Transverse colon (tissue), 4 donors: Measurements from ENCODE around the gene NR4A3. TPM values are rescaled to one million over a fixed set of nuclear protein-coding genes. Genes with fewer than 3 reads are reported as not detected.
"Not testable (repeated sequence)": the region's sequence is repeated elsewhere in the genome, so short reads cannot be mapped to it uniquely, and the experiment has no call there.

Experiments used
- DNase-seq: peaks from one replicate; pipeline ENCODE4 v3.0.0-alpha.2; 2019
- H3K27ac ChIP-seq, 4 donors: fragments of 200-600 bp; sonication (generic); 2 replicates each; pipeline ENCODE4 v1.5.1; 2016 to 2018; ENCODE audit warnings: inconsistent platforms in 4 of 4
- H3K27me3 ChIP-seq: fragments of 200-600 bp; sonication (generic); 2 replicates; pipeline ENCODE4 v1.5.1; 2017; ENCODE audit warnings: inconsistent platforms
- H3K36me3 ChIP-seq, 4 donors: fragments of 200-600 bp; sonication (generic); 2 replicates each; pipeline ENCODE4 v1.5.1; 2017 to 2019; ENCODE audit warnings: inconsistent platforms in 4 of 4
- H3K4me1 ChIP-seq, 4 donors: fragments of 200-600 bp; sonication (generic); 2 replicates each; pipeline ENCODE4 v1.5.1; 2017 to 2020; ENCODE audit warnings: inconsistent platforms in 4 of 4
- H3K4me3 ChIP-seq, 4 donors: fragments of 200-600 bp; sonication (generic); 1 replicate in 1 of 4; 2 replicates in 3 of 4; pipeline versions ENCODE4 v1.5.1 to v1.6.1; 2017 to 2019; ENCODE audit warnings: inconsistent platforms in 4 of 4
- H3K9me3 ChIP-seq, 2 donors: fragments of 200-600 bp; sonication (generic); 2 replicates each; pipeline ENCODE4 v1.5.1; 2017 to 2019; ENCODE audit warnings: inconsistent platforms in 2 of 2
- CTCF ChIP-seq, 5 experiments: fragments of 200-600 bp in 3 of 5; fragments of 450-650 bp in 2 of 5; sonication (generic) in 3 of 5; IDR thresholded peaks; 1 replicate in 2 of 5; 2 replicates in 3 of 5; pipeline ENCODE4 v1.5.1; 2016 to 2017; ENCODE audit warnings: antibody characterized with exemption in 5 of 5, inconsistent platforms in 3 of 5, mild to moderate bottlenecking in 2 of 5, moderate library complexity in 1 of 5
- EP300 ChIP-seq: sonication (generic); formaldehyde crosslinking; IDR thresholded peaks from one replicate; pipeline ENCODE4 v1.6.1; 2017; ENCODE audit warnings: antibody characterized with exemption, low read depth
- POLR2A ChIP-seq: fragments of 450-650 bp; IDR thresholded peaks from one replicate; pipeline ENCODE4 v1.6.1; 2016; ENCODE audit warnings: antibody characterized with exemption, mild to moderate bottlenecking, moderate library complexity
- POLR2AphosphoS5 ChIP-seq, 3 donors: sonication (generic); formaldehyde crosslinking; IDR thresholded peaks; one replicate each; pipeline ENCODE4 v1.6.1; 2016; ENCODE audit warnings: antibody characterized with exemption in 3 of 3
- WGBS, 2 donors: methylation state at CpG; one replicate each; pipeline ENCODE4 v1.1.5; 2018; ENCODE audit warnings: low coverage in 1 of 2; 5-methylcytosine and 5-hydroxymethylcytosine counted together
- in situ Hi-C, 4 donors: fragments of 200-750 bp; cut with MboI; loops; one replicate each; pipeline versions ENCODE4 v1.15.0 to v1.15.1; 2017; ENCODE audit warnings: low sequenced_read_pairs in 3 of 4, low pct_ligation_motif_present in 1 of 4, low pct_unique_long_range_greater_than_20kb in 1 of 4
- intact Hi-C: fragments of 100-400 bp; cut with DNase I; formaldehyde crosslinking; loops from one replicate; pipeline ENCODE4 v1.15.1; 2023; ENCODE audit warnings: low total_unique reads
- total RNA-seq, 4 donors: library from RNA; depleted of rRNA; stranded (reverse); fragments of >200 nt; gene quantifications; one replicate each; pipeline ENCODE4 v1.1.0, GENCODE V29; 2016

NR4A3 gene
- total RNA-seq, 4 donors from 2014 or later = 0.48 to 3.4 (median 1.3) TPM

GRCh38 chr9:99779277-99779676, 42.4 kb upstream of the NR4A3 start:
- H3K27me3 ChIP-seq = no peaks in the 10 kb centered on the region
- no peak overlapping the region for H3K4me3 ChIP-seq
- H3K4me1 ChIP-seq = no peaks in the 10 kb centered on the region
- H3K36me3 ChIP-seq = no peaks in the 10 kb centered on the region
- WGBS, 2 donors = 81% methylated on average over 4 of the region's 4 CpGs; no CpG with 5 or more reads in 1 of the 2 donors
- TF ChIP-seq POLR2AphosphoS5 (IDR thresholded peaks at IDR 0.05) (no peak), EP300 (no peak), CTCF (IDR thresholded peaks at IDR 0.05) (no peak), POLR2A (no peak)
- H3K9me3 ChIP-seq = no peaks in the 10 kb centered on the region
- in situ Hi-C loops = no loop called here
- no peak for DNase-seq
- intact Hi-C loops = no loop called here
- H3K27ac ChIP-seq = no peak overlapping the region

GRCh38 chr9:99782349-99782748, 39.3 kb upstream of the NR4A3 start:
- H3K4me1 ChIP-seq, H3K27me3 ChIP-seq, H3K36me3 ChIP-seq, in situ Hi-C loops, H3K27ac ChIP-seq, DNase-seq, H3K9me3 ChIP-seq, intact Hi-C loops, H3K4me3 ChIP-seq: not testable (repeated sequence)
- WGBS, 2 donors = 81 to 94% methylated on average over 3 to 5 of the region's 5 CpGs

- DNase-seq = no peak
- Histone ChIP-seq H3K9me3 (no peaks in the 10 kb centered on the region), H3K4me1 (no peaks in the 10 kb centered on the region), H3K27ac (no peak overlapping the region), H3K4me3 (no peak overlapping the region), H3K27me3 (no peaks in the 10 kb centered on the region), H3K36me3 (no peaks in the 10 kb centered on the region)
- 84 to 93% methylated on average over 2 to 6 of the region's 6 CpGs for WGBS, 2 donors
- in situ Hi-C loops (no loop called here), intact Hi-C loops (no loop called here)
- TF ChIP-seq EP300 (no peak), POLR2AphosphoS5 (IDR thresholded peaks at IDR 0.05) (no peak), POLR2A (no peak), CTCF (IDR thresholded peaks at IDR 0.05) (no peak)
Measured at GRCh38 chr9:99782962-99783718, 38.5 kb upstream of the NR4A3 start.

- H3K9me3 ChIP-seq = no peaks in the 10 kb centered on the region
- no peak overlapping the region for H3K27ac ChIP-seq
- TF ChIP-seq POLR2A (no peak), EP300 (no peak), POLR2AphosphoS5 (IDR thresholded peaks at IDR 0.05) (no peak)
- no peaks in the 10 kb centered on the region for H3K4me1 ChIP-seq
- in situ Hi-C loops (no loop called here), intact Hi-C loops (no loop called here)
- WGBS, 2 donors = 52 to 80% methylated on average over 1 to 2 of the region's 2 CpGs
- no peak for DNase-seq
- no peaks in the 10 kb centered on the region for H3K36me3 ChIP-seq
- H3K4me3 ChIP-seq = no peak overlapping the region
- H3K27me3 ChIP-seq = no peaks in the 10 kb centered on the region
Measured at GRCh38 chr9:99783799-99784198, 37.9 kb upstream of the NR4A3 start.

GRCh38 chr9:99785010-99785590, 36.6 kb upstream of the NR4A3 start:
- TF ChIP-seq POLR2A (no peak), EP300 (no peak), POLR2AphosphoS5 (IDR thresholded peaks at IDR 0.05) (no peak), CTCF (IDR thresholded peaks at IDR 0.05) (no peak)
- in situ Hi-C loops = no loop called here
- 50 to 62% methylated on average over 1 of the region's 1 CpG for WGBS, 2 donors
- H3K27me3 ChIP-seq = no peaks in the 10 kb centered on the region
- no peaks in the 10 kb centered on the region for H3K9me3 ChIP-seq
- no peak overlapping the region for H3K4me3 ChIP-seq
- no peak for DNase-seq
- no peak overlapping the region for H3K27ac ChIP-seq
- intact Hi-C loops = no loop called here
- no peaks in the 10 kb centered on the region for H3K4me1 ChIP-seq
- no peaks in the 10 kb centered on the region for H3K36me3 ChIP-seq
